ENCODE results near the gene SLC24A3.

SLC24A3 gene

DNA sequence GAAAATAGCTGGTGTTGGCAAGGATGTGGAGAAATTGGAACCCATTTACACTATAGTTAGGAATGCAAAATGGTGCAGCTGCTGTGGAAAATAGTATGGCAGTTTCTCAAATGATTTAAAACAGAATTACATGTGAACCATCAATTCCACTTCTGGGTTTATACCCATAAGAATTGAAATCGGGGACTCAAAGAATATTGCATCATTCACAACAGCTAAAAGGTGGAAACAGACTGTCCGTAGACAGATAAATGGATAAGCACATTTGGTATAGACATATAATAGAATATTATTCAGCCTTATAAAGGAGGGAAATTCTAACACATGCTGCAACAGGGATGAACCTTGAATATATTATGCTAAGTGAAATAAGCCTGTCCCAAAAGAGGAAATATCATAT, 355.7 kb downstream of the SLC24A3 start:
- no peak for TF ChIP-seq CTCF (IDR thresholded peaks at IDR 0.05; ENCODE audit: low read depth, low read length, missing control alignments)
- no peak for DNase-seq (ENCODE audit: extremely low read depth, low read depth)
- H3K4me3 ChIP-seq (replicated peaks; ENCODE audit: low read depth, low read length): no peak overlapping the region

DNA sequence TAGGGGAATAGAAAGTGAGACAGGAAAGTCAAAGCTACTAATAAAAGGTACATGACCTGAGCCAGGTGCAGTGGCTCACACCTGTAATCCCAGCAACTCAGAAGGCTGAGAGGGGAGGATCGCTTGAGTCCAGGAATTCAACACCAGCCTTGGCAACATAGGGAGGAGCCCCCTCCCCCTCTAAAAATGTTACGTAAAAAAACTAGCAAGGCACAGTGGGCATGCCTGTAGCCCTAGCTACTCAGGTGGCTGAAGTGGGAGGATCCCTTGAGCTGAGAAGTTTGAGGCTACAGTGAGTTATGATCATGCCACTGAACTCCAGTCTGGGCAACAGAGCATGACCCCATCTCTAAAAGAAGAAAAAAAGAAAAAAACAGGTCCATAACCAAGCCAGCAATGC, 359.6 kb downstream of the SLC24A3 start:
- no peak overlapping the region for H3K4me3 ChIP-seq (replicated peaks; ENCODE audit: low read depth, low read length)
- DNase-seq (ENCODE audit: extremely low read depth, low read depth): no peak
- no peak for TF ChIP-seq CTCF (IDR thresholded peaks at IDR 0.05; ENCODE audit: low read depth, low read length, missing control alignments)

- no peak overlapping the region for H3K4me3 ChIP-seq (replicated peaks; ENCODE audit: low read depth, low read length)
- no peak for DNase-seq (ENCODE audit: extremely low read depth, low read depth)
- no peak for TF ChIP-seq CTCF (IDR thresholded peaks at IDR 0.05; ENCODE audit: low read depth, low read length, missing control alignments)
These were observed 365.2 kb downstream of the SLC24A3 start for GRCh38 chr20:19577692-19578091.

GRCh38 chr20:19582782-19583181, 370.3 kb downstream of the SLC24A3 start:
- no peak for TF ChIP-seq CTCF (IDR thresholded peaks at IDR 0.05; ENCODE audit: low read depth, low read length, missing control alignments)
- DNase-seq (ENCODE audit: extremely low read depth, low read depth): no peak
- no peak overlapping the region for H3K4me3 ChIP-seq (replicated peaks; ENCODE audit: low read depth, low read length)

DNA sequence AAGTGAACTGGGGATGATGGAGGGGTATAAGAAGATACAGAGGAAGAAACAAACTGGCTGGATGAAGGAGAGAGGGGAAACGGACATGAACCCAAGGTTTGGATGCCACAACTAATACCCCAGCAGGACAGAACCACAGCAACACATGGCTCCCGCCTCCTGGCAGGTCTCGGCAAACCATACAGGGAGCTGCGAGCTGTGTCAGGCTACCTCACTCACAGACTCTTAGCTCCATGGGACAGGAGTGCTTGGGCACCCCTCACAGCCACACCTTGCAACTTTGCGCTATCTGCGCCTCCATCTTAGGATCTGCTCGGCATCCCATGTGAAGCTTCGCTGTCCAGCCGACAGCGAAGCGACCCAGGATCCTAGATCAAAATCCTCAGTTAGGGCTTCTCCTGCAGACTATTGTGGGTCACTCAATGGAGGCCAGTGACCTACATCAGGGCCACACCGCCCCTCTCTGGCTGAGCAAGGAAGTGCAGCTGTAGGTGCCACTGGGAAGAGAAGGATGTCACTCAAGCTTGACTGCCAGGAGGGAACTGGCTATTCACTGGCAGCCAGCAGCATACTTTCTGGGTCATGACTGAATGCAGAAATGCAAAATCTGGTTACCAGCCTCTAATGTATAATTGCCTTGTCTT, 371.2 kb downstream of the SLC24A3 start:
- no peak for DNase-seq (ENCODE audit: extremely low read depth, low read depth)
- peak; percentile 76 for TF ChIP-seq CTCF (IDR thresholded peaks at IDR 0.05; ENCODE audit: low read depth, low read length, missing control alignments)
- H3K4me3 ChIP-seq (replicated peaks; ENCODE audit: low read depth, low read length): no peak overlapping the region

- no peak for DNase-seq (ENCODE audit: extremely low read depth, low read depth)
- TF ChIP-seq CTCF (IDR thresholded peaks at IDR 0.05; ENCODE audit: low read depth, low read length, missing control alignments): no peak
- no peak overlapping the region for H3K4me3 ChIP-seq (replicated peaks; ENCODE audit: low read depth, low read length)
These were observed 375.8 kb downstream of the SLC24A3 start for GRCh38 chr20:19588241-19588640.

GRCh38 chr20:19588732-19589131, 376.3 kb downstream of the SLC24A3 start:
- TF ChIP-seq CTCF (IDR thresholded peaks at IDR 0.05; ENCODE audit: low read depth, low read length, missing control alignments): no peak
- H3K4me3 ChIP-seq (replicated peaks; ENCODE audit: low read depth, low read length): no peak overlapping the region
- no peak for DNase-seq (ENCODE audit: extremely low read depth, low read depth)
